ENCODE measurements around the gene DTX2.
"Not testable (repeated sequence)": the region's sequence is repeated elsewhere in the genome, so short reads cannot be mapped to it uniquely, and the experiment has no call there.

DNA sequence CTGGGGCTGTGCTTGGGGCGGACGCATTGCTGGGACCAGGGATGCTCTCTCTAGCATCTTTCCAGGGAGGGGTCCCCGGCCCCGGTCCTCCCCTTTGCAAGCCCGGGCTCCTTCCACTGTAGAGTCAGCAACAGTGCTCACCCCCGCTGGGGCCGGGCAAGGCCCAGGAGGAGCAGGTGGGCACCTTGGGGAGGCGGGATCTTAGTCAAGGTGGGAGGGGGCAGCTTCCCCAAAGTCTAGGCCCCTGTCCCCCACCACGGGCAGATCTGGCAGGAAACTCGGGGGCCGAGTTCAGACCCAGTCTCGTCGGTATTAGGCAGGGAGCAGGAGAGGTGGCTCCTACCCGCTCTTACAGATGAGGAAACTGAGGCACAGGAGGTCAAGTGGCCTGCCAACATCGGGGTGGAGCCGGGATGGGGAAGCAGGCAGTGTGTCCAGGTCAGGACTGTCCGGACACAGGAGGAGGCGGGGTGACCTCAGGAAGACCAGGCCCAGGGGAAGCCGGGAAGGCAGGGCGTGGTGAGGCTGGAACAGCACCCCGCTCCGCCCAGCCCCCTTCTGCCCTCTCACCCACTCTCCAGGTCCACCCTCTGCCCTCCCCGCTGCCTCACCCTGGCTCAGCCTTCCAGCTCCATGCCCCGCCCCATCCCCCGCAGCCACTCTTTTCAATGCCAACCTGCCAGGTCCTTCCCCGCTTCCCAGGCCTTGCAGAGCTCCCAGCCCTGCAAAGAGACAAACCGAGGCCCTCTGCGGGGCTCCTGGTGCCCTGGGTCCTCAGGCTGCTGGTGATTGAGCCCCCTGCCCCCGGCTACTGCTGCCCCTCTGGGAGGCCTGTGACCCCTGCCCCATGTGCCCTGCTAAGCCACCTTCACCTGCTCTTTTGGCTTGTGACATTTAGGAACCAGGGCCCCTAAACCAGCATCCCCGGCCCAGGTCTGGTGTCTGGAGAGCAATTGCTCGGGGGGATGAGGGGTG is 50.7 kb downstream of the DTX2 start:
- not testable (repeated sequence) for TF ChIP-seq EZH2 (IDR thresholded peaks at IDR 0.05; ENCODE audit: borderline replicate concordance); CTCF (IDR thresholded peaks at IDR 0.05; ENCODE audit: poor library complexity)

All from hepatocyte (in vitro differentiated cells).